Stimulated activated CD8-positive, alpha-beta memory T cell treated with anti-CD3 and anti-CD28 coated beads, Interleukin-4, amount 100 ng/mL, for 1 hour (primary cell): ENCODE measurements around the gene PAQR7.

Experiments
- DNase-seq, 2 donors: peaks; one replicate each; pipeline ENCODE4 v3.0.0-alpha.2; 2020; ENCODE audit warnings: low read depth in 2 of 2, low spot score in 1 of 2

PAQR7 gene

DNA sequence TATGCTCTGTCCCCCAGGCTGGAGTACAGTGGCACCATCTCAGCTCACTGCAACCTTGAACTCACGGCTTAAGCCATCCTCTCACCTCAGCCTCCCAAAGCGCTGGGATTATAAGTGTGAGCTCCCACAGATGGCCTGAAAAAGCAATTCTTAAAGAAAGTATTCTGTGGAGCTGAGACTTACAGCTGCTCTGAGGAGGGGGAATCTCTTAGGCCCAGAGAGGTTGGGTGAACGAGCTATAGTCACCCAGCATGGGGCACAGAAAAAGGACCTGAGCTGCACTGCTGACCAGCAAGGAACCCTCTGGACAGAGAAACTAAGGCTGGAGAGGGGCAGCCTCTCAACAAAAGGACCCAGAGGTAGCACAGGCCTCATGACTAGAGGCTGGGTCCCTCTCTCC is 1.3 kb downstream of the PAQR7 start:
- DNase-seq, result no peak

DNA sequence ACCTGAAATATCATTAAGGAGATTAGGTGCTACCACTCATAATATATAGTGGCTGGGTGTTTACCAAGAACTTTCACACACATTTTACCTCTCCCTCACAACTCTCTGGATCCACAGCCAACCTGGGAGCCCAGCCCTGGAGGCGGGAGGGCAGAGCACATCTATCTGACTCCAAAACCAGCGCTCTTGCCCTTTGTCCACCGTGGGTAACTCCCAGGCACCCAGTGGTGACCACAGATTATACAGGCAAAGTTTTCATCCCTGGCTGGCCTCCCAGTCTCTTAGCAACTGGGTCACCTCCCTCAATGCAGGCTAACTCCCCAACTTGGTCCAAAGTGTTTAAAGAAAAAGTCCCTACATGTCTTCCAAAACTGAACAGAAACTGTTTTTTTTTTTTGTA is 2.4 kb downstream of the PAQR7 start:
- DNase-seq, result no peak

DNA sequence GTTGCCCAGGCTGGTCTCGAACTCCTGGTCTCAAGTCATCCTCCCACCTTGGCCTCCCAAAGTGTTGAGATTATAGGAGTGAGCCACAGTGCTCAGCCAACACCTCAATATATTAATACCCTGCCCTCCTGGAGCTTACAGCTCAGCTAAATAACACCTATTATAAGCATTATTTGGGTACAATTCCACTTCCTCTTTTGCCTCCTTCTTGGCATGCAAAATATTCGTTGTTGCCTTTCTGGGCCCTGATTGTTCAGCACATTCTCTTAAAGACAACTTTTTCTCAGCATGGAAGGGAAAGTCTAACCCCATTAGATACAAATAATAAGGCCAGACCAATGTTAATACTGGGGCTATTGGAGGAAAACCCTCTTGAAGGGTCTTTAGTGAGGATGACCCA is 2.8 kb downstream of the PAQR7 start:
- DNase-seq, result no peak

DNA sequence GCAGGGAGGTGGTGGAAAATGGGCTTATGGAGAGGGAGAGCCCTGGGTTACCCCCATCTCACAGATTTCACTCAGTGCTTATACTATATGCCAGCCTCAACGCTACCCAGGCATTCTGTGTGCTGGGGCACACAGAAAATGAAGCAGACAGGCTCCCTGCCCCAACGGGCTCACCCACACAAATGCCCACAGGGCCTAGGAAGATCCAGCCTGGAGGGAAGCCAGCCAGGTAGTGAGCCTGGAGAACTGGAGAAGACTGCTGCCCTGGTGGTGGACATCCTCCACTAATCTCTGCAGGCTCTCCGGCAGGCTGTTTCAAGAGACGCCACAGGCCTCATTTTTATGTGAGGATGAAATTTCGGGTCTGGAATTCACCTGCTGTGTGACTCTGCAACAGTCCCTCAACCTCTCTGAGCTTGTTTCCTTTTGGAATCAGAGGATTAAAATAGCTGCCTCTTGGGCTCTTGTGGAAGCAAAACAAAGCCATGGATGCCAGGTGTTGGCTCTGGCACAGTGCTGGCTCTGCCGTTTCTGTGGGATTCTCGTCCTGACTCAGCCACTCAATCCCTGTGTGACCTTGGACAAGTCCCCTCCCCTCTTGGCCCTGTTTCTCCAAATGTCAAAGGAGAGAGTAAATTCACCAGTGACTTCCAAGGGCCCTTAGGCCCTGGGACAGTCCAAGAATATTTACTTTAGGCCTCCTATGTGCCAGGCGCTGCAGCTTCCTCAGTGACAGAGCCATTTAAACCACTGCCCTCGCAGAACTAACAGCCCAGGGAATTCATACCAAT is 3.6 kb downstream of the PAQR7 start:
- DNase-seq, result no peak

DNA sequence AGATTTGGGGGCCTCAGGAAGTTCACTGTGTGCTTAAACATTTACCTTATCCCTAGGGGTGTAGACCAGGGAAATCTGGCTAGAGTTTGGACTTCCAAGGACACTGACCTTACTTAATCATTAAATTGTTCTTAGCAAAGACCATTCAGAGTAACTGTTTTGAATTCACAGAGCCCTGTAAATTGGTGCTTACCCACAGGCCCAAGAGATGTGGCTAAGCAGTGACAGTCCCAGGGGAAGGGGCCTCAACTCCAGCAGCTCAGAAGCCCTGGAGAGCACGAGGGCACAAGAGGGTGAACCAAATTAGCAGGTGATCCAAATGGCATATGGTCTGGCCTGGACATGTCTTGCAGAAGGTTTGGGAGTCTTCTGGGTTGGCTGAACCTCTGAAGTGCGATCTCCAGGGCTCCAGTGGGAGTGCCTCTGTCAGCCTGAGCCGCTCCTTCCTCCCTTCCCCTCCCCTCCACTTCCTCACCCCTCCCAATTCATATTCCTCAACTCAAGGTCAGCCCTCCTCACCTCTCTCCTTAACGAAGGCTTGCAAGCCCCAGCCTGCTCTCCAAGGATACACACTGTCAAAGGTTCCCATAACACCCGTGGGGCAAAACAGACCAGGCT is 4.3 kb downstream of the PAQR7 start:
- DNase-seq, result no peak

DNA sequence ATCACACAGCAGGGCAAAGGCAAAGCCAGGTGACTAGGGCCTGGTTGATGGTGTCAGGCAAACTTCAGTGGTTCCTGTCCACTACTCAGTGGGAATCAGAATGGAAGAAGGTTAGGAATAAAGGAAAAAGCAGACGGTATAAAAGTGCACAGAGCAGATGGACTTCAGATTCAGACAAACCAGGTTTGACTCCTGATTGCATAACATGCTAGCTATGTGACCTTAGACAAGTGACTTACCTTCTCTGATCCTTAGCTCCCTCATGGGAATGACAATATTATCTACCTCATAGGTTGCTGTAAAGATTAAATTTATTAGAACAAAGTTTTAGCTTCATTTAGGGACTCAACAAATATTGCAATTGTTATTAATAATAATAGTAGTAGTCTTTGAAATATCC is 4.9 kb downstream of the PAQR7 start:
- no peak for DNase-seq

DNA sequence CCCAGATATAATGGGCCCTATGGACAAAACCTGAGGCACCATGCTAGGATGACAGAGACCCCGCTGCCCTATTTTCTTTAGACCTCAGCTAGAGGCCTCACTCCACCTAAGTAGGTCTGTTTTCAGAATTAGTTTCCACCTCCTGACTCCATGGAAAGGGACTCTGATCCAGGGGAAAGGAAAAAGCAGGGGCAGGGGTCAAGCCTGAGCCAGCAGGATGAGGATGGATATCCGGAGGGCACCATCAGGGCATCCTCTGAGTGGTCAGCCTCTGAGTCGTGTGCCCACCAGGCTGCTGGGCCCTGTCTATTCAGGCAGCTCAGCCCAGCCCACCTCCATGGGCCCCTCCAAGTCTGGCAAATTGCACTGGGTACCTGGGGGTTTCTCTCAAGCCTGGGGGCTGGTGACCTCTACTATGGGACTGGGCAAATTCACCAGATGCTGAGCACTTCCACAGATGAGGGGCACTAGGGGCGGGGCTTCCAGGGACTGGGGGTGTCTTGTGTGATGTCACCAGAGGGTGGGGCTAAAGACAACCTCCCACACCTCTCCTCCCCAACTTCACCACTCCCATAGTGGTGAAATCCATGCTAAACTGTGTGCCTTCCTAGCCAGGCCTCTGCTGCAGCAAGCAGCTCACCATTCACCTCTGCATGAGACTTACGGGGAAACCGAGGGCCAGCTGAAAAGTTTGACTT is 5.5 kb downstream of the PAQR7 start:
- DNase-seq, result no peak

DNA sequence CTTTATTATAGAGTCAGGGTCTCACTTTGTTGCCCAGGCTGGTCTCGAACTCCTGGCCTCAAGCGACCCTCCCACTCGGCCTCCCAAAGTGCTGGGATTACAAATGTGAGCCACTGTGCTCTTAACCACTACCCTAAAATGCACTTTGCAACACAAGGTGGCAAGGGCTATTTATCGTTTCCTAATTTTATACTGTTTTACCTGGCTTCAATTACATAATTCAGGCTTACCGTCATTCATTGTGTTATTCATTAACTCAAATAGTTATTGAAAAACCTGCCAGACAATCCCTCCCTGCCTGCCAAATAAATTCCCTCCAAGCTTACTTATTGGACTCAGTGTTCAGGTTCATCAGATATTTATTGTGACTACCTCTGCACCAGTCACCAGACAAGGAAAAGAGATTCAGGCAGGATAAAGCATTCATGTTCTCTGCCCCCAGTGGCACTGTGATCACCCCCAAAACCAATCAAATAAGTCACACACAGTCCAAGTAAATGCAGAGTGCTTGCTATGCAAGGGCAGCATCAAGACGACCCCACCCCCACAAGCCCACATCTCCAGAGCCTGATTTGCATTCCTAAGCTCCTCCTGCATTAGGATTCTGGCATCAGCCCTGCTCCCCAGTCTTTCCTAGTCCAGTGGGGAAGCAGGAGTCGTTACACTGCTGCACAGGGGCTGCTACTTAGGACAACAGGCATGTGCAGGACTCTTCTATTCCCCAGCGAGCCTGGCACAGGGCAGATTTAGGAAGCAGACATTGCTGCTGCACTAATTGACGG is 8.1 kb downstream of the PAQR7 start:
- DNase-seq, result no peak

DNA sequence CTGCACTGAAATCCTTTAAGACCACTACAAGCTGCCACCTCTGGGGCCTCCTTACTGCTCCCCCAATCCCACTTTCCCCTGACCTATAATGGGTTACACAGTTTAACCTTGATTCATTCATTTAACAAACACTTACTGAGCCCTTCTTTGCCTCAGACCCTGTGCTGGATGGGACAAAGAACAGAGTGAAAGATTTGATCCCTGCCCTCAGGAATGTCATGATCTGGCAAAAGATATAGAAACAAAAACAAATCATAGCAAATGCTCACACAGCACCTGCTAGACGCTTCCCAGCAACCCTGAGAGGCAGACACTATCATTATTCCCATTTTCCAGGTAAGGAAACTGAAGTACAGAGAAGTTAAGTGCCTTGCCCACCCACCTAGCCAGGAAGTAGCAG is 9.2 kb downstream of the PAQR7 start:
- DNase-seq, result no peak

DNA sequence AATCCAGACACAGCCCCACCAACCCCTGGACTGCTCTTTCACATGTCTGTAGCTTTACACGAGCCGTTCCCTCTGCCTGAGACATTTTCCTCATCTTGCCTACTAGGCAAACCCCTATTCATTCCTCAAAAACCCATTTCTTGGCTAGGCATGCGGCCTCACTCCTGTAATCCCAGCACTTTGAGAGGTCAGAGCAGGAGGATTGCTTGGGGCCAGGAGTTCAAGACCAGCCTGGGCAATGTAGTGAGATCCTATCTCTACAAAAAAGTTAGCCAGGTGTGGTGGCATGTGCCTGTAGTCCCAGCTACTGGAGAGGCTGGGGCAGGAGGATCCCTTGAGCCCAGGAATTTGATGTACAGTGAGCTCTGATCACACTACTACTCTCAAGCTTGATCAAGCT is 11.1 kb downstream of the PAQR7 start:
- DNase-seq, result no peak

DNA sequence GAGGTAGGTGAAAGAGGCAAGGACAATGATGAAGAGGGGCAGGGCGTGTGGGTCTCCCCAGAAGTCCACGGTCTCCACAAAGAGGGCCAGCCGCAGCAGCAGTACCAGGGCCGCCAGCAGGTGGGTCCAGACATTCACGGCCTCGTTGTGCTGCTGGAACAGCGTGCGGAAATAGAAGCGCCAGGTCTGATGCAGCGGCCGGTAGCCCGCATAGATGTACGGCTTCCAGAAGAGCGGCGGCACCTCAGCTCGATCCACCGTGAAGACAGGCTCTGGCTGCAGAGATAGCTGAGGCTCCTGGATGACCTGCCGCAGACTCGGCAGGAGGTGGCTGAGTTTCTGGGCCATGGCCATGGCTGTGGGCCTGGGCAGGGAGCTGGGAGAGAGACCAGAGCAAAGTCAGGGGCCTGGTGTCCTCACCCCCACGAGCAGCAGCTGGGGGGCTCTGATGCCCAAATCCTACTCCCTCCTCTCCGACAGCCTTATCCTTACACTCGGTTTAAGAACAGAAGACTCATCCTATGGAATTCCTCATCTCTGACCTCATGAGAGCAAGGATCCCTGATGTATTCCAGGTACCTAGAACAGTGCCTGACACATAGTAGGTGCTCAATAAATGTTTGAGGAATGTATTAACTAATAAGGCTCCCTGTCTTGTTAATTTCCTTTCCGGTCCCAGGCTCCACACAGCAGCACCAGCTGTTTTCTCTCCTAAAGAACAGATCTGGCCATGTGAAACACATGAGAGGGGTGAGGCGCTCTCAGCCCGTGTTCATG is 11.8 kb downstream of the PAQR7 start:
- DNase-seq, result no peak

DNA sequence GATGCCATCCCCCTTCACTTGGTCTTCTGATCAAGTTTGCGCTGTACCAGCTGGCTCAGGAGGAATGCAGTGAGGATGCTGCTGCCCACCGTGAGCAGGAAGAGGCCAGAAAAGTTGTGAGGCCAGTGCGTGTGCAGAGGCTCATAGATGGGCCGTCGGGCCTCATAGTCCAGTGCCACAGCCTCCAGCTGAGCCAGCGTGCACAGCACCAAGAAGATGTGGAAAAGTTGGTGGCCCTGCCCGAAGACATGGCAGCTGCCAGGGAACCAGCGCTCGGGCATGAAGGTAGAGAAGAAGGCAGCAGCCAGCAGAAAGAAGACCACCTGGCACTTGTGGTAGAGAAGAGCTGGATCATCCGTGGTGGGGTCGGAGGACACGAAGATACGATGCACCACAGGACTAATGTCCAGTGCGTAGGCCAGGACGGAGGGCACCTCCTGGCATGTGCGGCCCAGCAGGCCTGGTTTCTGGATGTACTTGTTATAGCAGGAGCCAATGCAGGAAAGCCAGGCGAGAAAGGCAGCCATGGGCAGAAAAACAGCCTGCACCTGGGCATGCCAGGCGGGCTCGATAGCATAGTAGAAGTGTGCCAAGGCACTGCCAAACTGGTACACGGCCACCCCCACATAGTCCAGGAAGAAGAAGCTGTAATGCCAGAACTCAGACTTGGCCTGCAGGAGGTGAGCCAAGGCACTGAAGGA is 12.6 kb downstream of the PAQR7 start:
- no peak for DNase-seq

DNA sequence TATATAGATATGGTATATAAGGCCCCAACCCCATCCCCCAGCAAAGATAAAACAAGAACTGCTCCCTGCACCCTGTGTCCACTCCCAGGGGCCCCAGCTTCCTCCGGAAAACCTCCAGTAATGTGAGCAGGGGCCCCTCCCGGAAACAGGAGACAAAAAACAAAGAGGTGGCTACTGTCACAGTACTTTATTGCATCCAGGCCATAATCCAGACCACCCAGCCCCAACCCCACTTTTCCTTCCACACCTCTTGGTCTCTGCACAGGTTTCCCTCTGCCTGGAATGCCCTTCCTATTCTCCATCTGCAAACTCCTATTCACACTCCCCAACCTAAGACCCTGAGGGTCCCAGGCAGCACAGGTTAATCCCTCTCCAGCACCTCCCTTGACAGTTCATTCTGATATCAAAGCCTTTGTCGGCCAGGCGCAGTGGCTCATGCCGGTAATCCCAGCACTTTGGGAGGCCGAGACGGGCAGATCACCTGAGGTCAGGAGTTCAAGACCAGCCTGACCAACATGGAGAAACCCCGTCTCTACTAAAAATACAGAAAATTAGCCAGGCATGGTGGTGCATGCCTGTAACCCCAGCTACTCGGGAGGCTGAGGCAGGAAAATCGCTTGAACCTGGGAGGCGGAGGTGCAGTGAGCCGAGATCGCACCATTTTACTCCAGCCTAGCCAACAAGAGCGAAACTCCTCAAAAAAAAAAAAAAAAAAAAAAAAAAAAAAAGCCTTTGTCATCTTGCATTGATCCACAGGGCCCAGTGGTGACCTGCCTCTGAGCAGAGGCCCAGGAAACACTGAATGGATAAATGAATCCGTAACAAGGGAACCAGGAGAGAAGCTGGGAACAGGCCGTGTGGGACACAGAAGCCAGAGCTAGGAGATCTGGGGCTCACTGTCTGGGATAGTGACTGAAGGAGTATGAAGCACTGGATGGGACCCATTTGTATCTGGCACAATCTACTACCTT is 13.9 kb downstream of the PAQR7 start:
- no peak for DNase-seq

DNA sequence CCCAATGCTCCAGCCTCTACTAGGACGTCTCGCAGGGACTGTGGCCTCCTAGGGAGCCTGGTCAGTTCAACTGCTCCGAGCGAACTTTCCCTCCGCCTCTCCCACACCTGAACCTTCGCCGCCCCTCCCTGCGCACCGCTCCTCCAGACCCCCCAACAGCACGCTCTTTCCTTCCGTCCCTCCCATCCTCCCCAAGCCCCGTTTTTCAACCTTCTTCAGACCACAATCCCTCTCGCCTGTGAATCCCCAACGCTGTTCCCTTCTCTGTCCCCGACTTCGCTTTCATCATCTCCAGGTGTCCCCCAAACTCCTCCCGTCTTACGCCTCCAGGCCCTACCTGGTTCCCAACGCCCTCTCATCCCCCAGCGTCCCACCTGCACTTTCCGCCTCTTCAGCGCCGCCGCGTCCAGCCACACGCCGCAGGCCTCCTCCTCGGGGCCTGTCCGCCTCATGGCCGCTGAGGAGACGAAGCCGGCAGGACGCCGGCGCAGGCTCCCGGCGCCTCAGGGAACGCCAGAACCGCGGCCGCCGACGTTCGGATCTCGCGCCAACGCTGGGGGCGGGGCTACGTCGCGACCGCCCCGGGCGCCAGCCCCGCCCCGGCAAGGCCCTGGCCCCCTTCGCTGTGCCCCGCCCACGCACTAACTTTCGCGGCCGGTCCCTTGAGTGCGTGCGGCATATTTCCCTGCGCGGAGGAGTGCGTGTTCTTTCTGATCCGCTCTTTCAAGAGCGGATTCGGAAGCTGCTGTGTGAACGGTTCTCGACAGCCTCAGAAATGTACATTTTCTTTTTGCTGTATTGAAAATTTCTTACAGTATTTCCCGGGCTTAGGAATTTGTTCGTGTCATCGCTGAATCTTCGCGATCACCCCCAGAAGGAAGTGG is 16.4 kb downstream of the PAQR7 start, which contains the start of gene AUNIP:
Gene AUNIP (minus strand): TSS at position 552 of the 884 bp plus-strand sequence. CDS start 100 bp downstream, at position 452.
- peak; percentile 67 to 77 for DNase-seq

DNA sequence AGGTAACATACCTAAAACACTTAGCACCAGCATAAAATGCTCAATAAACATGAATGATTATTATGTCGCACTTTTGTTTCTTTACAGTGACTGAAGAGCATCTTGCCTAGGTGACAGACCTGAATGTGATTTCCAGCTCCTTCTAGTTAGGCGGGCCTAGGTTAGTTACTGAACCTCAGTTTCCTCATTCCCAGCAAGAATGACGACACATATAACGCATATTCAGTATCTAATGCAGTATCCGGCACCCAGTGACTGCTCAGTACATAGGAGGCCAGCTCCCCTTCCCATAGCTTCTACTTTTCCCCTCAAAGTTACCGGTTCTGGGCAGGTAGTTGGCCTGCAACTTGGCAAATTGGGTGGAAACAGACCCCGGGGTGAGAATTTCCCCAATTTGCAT is 17.0 kb downstream of the PAQR7 start:
- DNase-seq, result no peak

DNA sequence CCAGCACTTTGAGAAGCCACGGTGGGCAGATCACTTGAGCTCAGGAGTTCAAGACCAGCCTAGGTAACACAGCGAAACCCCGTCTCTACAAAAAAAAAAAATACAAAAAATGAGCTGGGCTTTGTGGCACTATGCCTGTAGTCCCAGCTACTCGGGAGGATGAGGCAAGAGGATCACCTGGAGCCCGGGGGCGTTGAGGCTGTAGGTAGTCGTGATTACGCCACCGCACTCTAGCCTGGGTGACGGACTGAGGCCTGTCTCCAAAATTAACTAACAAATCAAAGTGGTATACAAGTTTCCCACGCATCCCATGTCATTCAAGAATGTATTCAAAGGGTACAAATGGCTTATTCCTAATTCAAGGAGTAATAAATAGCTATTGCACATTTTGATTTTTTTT is 18.7 kb downstream of the PAQR7 start:
- DNase-seq, result no peak

DNA sequence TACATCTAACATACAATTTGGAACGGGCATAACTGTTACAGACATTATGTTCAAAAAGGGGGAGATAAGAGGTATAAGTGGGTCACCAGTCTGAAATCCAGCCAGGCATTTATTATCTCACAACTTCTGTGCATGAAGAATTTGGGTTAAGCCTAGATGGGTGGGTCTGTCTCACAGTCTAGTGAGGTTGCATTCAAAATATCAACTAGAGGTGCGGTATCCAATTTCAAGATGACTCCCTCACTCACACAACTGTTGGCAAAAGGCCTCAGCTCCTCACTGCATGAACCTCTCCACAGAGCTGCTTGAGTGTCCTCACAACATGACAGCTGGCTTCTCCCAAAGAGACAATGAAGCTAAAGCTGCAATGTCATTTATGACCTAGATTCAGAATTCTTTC is 21.0 kb downstream of the PAQR7 start:
- DNase-seq, result no peak

DNA sequence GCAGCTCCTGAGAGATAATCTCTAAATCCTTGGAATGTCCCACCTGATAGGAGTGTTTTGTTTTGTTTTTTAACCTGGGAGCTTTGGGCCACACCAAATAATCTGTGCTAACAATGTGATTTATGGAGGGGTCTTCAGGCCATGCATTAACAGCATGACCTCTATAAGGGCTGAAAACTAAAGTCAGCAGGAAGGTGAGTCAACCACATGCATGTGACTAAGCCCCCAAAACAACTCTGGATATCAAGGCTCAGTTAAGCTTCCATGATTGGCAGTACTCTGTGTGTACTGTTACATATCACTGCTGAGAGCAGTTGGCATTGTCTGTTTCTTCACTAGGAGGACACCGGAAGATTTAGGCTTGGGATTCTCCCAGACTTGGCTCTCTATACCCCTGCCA is 27.0 kb downstream of the PAQR7 start:
- DNase-seq, result no peak
